GM12801 (cell line): Measurements from ENCODE around the gene RBFOX2.

ENCODE experiments used
- CTCF ChIP-seq: IDR thresholded peaks from one replicate; pipeline ENCODE4 v1.5.1; 2011; ENCODE audit warnings: control low read depth; ENCODE audit not compliant: insufficient read length; ENCODE audit errors: extremely low read depth

The RBFOX2 gene

GRCh38 chr22:36032611-36033010 lies 4.0 kb upstream of the RBFOX2 start:
- no peak for TF ChIP-seq CTCF

- no peak for TF ChIP-seq CTCF
These were observed 757 bp upstream of the RBFOX2 start for GRCh38 chr22:36029406-36029755.

- no peak for TF ChIP-seq CTCF
These were observed 534 bp downstream of the RBFOX2 start for GRCh38 chr22:36027935-36028645.

GRCh38 chr22:36027579-36027934 lies 1.1 kb downstream of the RBFOX2 start:
- TF ChIP-seq CTCF, result no peak

- no peak for TF ChIP-seq CTCF
These were observed 1.9 kb downstream of the RBFOX2 start for GRCh38 chr22:36026741-36027140.

- no peak for TF ChIP-seq CTCF
These were observed 5.9 kb downstream of the RBFOX2 start for GRCh38 chr22:36022697-36023096.

GRCh38 chr22:36022162-36022561 lies 6.5 kb downstream of the RBFOX2 start:
- TF ChIP-seq CTCF, result no peak

GRCh38 chr22:36021606-36022153 lies 6.9 kb downstream of the RBFOX2 start:
- no peak for TF ChIP-seq CTCF
